AG10803 (cell line): ENCODE measurements around the gene RNF41.
"Not testable (repeated sequence)": the region's sequence is repeated elsewhere in the genome, so short reads cannot be mapped to it uniquely, and the experiment has no call there.

ENCODE experiments used
- DNase-seq: peaks from one replicate; pipeline ENCODE4 v3.0.0; 2010; ENCODE audit warnings: low read depth
- H3K4me3 ChIP-seq: 2 replicates; pipeline ENCODE4 v1.5.1; 2011; ENCODE audit warnings: mild to moderate bottlenecking, low read length, control low read depth
- TF ChIP-seq, protein P1 (sequence below): conservative IDR thresholded peaks from 2 replicates; pipeline ENCODE4 v1.5.1; 2011; ENCODE audit warnings: mild to moderate bottlenecking, low read length, control low read depth, inconsistent platforms

Gene RNF41

DNA sequence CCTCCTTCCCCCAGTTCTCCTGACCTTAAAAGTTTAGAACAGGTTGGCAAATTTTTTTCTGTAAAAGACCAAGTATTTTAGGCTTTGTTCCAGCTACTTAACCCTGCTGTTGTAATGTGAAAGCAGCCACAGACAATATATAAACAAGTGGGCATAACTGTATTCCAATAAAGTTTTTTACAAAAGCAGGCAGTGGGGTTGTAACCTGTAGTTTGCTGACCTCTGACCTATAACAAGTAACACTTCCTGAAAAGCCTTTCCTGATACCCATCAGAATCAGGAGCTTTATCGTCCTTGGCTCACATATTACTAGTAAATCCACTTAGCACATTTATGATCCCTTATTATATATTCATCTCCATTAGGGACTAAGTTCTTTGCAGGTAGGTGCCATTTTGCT lies 19.4 kb downstream of the RNF41 start:
- no peak for DNase-seq

DNA sequence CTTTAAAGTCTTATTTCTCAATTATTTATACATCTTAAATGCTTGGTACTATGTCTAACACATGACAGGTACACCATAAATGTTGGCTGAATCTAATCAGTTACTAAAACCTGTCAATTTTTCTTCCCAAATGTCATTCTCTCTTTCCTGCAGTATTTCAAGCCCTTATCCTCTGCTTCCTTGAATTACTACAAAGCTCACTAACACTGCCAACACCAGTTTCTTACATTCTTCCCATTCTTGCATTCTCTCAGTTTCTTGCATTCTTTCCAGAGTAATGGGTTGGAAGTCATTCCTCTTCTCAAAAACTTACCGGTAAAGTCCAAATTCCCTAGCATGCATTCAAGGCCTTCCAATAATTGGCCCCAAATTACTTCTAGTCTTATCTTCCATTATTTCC lies 22.9 kb downstream of the RNF41 start:
- TF ChIP-seq, protein P1, sequence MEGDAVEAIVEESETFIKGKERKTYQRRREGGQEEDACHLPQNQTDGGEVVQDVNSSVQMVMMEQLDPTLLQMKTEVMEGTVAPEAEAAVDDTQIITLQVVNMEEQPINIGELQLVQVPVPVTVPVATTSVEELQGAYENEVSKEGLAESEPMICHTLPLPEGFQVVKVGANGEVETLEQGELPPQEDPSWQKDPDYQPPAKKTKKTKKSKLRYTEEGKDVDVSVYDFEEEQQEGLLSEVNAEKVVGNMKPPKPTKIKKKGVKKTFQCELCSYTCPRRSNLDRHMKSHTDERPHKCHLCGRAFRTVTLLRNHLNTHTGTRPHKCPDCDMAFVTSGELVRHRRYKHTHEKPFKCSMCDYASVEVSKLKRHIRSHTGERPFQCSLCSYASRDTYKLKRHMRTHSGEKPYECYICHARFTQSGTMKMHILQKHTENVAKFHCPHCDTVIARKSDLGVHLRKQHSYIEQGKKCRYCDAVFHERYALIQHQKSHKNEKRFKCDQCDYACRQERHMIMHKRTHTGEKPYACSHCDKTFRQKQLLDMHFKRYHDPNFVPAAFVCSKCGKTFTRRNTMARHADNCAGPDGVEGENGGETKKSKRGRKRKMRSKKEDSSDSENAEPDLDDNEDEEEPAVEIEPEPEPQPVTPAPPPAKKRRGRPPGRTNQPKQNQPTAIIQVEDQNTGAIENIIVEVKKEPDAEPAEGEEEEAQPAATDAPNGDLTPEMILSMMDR, result no peak

More for the DNA sequence above, 19.4 kb downstream of the RNF41 start:
- no peak overlapping the region for H3K4me3 ChIP-seq
- TF ChIP-seq, protein P1, result no peak

DNA sequence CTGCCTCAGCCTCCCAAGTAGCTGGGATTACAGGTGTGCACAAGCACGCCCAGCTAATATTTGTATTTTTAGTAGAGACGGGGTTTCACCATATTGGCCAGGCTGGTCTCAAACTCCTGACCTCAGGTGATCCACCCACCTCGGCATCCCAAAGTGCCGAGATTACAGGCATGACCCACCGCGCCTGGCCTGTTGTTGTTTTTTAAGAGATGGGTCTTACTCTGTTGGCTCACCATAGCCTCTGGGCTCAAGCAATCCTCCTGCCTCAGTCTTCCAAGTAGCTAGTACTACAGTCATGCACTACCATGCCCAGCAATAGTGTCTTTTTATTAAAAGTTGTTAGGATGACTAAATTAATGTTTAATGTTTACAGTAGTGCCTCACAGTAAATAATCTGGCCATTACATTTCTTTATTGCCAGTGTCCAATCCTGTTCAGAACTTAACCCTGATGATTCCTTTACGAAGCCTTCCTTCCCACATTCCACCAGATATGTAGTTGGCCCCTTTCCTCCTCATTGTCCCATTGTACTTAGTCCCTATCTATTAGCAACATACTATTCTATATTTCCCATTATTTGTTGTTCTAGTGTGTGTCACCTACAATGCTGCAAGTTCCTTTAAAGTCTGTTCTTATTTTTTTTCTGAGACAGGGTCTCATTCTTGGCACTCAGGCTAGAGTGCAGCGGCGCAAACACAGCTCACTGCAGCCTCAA lies 23.6 kb downstream of the RNF41 start:
- no peak overlapping the region for H3K4me3 ChIP-seq
- TF ChIP-seq, protein P1, result no peak
- no peak for DNase-seq

More for the DNA sequence above, 22.9 kb downstream of the RNF41 start:
- DNase-seq, result peak; percentile 55
- H3K4me3 ChIP-seq, result no peak overlapping the region

DNA sequence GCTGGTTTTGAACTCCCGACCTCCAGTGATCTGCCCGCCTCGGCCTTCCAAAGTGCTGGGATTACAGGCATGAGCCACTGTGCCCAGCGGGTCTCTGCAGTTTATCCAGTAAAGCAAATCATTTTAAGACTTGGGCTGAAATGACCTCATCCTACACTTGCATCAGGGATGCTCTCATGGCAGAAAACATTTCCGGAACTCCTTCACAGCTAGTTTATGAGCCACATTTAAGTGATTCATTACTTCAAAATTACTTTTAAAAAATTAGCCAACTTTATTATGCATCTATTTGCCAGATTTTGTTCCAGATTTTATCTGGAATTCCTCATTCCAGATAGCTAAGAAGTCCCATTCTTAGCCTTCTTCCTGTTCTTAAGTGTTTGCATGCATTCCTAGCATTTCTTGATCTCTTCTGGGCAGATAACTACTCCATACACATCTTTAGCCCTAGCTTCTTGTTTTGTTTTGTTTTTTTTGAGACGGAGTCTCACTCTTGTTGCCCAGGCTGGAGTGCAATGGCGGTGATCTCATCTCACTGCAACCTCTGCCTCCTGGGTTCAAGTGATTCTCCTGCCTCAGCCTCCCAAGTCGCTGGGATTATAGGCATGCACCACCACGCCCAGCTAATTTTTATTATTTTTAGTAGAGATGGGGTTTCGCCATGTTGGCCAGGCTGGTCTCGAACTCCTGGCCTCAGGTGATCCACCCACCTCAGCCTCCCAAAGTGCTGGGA lies 24.7 kb downstream of the RNF41 start:
- not testable (repeated sequence) for H3K4me3 ChIP-seq
- peak; percentile 98 for DNase-seq

DNA sequence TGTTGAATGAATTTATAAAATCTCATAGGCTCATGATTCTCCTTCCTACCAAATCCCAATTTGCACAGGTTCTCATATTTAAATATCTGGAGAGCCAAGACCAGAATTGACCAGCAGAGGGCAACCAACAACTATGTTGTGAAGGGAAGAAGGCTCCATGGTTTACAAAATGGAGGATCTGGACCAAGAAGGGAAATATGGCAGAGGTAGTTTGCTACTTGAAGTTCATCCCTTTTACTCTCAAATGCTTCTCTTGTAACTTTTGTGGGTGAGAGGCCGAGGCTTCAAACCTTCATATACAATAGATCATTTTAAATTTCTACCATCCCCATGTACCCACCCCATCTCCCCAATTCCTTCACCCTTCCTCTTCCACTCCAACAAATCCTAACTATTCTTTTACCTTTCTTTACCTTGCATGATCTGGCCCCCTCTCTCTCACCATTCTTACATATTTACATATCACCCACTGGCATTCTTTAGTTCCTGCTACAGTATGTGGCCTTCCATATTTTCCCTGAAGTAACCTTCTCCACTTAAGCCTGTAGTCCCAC lies 28.6 kb downstream of the RNF41 start:
- TF ChIP-seq, protein P1, result peak; percentile 84
- no peak overlapping the region for H3K4me3 ChIP-seq
- peak; percentile 85 for DNase-seq

DNA sequence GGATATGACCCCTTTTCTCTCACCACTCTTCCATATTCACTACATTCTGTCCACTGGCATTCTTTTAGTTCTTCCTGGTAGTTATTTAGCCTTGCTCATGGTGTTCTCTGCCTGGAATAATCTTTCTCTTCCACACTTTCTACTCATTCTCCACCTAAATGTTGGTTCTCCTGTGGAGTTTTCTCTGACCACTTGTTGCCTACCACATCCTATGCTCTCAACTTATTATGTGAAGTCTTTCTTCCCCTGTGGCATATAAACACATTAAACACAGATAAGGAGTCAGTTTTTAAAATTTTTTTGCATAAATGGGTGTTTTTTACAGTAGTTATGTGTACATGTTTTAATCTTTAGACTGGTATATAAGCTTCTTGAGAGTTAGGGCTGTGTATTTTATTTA lies 29.1 kb downstream of the RNF41 start:
- no peak overlapping the region for H3K4me3 ChIP-seq
- TF ChIP-seq, protein P1, result no peak
- DNase-seq, result no peak

DNA sequence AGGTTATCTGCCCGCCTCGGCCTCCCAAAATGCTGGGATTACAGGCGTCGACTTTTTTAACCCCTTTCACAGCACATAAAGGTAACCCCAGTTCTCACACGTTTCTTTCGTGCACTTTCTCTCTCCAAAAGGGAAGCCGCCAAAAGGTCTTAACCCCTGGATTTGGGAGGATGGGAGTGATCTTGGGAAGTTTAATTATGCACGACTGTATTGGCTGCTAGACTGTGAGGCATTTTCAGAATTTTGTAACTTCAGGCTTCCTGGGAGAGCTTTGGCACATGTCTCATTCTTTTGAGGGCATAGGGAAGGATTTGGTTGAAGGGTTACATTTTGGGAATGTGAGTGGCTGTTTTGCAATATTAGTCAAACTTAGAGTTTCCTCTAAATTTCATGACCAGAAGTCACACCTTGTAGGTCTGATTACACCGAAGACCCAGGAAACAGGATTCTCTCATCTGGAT lies 31.0 kb downstream of the RNF41 start:
- peak; percentile 50 for DNase-seq
- H3K4me3 ChIP-seq, result no peak overlapping the region
- TF ChIP-seq, protein P1, result no peak
